GM11168 (cell line): ENCODE measurements around the gene ZNF628.

Experiments
- in situ Hi-C: fragments of 300-500 bp; cut with MboI; formaldehyde crosslinking; loops from one replicate; pipeline ENCODE4 v1.12.0; 2022; ENCODE audit warnings: low sequenced_read_pairs; ENCODE audit not compliant: unreplicated experiment

The ZNF628 gene

GRCh38 chr19:55464039-55464661 is 12.3 kb upstream of the ZNF628 start:
- in situ Hi-C loops: no loop called here

- in situ Hi-C loops: no loop called here
Measured at GRCh38 chr19:55464662-55465054, 11.8 kb upstream of the ZNF628 start, which contains the start of gene C19orf85. TSS of gene C19orf85 (minus strand) at chr19:55464751. CDS start at chr19:55464554, 197 bp downstream.

DNA sequence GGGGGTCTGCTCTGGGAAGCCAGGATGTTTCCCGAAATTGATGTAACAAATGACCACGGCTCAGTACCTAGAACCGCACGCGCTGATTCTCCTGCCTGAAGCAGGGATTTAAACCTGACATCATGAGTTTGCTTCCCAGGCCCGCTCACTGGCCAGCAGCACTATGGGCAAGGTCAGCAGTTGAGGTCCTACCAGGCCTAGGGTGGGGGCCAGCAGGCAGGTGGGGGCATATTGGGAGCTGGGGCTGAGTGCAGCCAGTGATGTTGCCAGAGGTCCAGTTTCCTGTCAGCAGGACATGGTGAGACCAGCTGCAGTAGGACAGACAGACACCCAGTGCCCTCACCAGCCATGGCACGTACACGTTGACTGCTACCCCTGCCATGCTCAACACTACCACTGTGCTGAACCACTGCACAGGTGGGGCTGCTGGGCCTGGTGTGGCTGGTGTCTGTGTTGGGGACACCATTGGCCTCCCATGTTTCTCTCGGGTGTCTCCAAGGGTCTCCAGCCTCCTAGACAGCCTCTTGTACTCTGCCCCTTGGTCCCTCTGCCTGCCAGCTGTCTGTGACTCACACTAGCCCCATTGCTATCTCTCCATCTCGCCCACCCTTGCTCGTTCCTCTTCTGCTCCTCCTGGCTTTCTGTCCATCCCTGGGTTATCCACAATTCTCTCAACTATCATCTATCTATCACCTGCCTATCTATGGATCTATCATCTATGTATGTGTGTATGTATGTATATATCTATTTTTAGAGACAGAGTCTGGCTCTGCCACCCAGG is 10.8 kb upstream of the ZNF628 start:
- in situ Hi-C loops: no loop called here

DNA sequence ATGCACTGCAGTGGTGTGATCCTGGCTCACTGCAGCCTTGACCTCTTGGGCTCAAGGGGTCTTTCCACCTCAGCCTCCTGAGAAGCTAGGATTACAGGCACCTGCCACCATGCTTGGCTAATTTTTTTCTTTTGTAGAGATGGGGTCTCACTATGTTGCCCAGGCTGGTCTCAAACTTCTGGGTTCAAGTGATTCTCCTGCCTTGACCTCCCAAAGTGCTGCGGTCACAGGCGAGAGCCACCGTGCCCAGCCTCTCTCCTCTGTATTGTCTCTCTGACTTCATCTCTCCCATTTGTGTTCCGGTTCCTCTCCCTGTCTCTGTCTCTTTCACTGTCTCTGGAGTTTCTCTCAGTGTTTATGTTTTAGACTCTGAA is 10.2 kb upstream of the ZNF628 start:
- in situ Hi-C loops: no loop called here

GRCh38 chr19:55467236-55468053 is 9.0 kb upstream of the ZNF628 start:
- in situ Hi-C loops: no loop called here

DNA sequence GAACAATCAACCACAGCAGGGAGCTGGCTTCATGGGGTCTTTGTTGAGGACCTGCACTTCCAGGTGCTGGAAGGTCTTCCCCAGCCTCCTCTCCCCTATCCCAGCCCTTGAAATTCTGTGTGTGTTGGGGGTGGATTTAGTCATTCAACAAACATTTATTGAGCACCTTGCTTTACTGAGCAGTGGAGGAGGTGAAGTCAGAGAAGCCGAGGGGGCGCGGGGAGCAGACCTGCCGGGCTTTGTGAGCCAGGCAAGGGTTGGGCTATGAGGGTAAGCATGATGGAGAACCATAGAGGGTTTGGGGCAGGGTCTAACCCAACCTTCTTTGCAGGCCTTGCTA is 8.4 kb upstream of the ZNF628 start:
- in situ Hi-C loops: no loop called here

GRCh38 chr19:55471266-55471665 is 5.2 kb upstream of the ZNF628 start:
- in situ Hi-C loops: no loop called here

- in situ Hi-C loops: no loop called here
Measured at GRCh38 chr19:55472463-55472862, 4.0 kb upstream of the ZNF628 start.

DNA sequence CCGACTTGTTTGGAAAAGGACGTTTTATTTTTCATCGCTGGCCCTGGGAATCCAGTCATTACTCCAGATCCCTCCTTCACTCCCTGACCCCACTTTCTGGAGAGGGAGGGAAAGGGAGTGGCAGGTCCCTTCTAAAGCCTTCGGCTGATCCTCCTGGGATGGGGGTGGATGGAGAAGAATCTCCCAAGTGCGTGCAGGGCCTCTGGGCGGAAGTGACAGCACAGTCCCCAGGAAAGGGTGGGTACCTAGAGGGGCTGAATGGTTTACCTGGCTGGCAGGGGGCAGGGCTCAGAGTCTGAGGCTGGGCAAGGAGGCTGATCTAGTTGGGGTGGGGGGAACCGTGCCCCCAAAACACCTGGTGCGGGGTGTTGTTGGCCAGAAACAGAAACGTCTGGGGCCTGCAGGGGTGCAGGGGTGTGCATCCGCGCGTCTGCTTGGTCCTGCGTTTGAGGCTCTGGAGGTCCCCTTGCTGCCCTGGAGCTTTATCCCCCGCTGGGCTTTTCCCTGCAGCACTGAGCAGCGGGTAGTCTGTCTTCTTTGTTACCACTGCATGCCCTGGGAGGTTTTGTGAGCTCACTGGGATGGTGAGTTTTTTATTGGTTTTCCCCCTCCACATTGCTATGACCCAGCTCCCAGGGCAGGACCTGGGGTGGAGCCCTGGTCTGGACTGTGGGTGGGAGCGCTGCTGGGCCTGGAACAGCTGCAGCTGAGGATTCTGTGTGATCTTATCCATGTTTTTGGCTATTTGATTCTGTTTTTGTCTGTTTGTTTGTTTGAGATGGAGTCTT is 3.0 kb upstream of the ZNF628 start:
- in situ Hi-C loops: no loop called here

- in situ Hi-C loops: no loop called here
Measured at GRCh38 chr19:55474269-55475265, 1.9 kb upstream of the ZNF628 start.

GRCh38 chr19:55477905-55478304 is 1.5 kb downstream of the ZNF628 start:
- in situ Hi-C loops: no loop called here

DNA sequence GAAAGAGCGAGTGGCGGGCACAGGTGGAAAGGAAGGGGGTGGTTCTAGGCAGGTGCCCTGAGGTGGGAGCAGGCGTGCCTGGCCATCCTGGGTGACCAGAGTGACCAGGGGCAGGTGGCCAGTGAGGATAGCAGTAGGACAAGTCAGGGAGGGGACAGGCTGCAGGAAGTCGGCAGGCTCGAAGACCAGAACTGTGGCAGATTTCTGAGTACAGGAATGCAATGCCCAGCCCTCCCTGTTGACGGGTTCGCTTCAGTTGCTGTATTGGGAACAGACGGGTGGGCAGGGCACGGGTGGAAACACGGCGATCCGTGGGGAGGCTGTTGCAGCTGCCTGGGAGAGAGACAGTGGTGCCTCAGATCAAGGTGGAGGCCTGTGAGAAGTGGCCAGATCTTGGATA is 1.9 kb downstream of the ZNF628 start:
- in situ Hi-C loops: no loop called here

GRCh38 chr19:55479045-55479444 is 2.6 kb downstream of the ZNF628 start:
- in situ Hi-C loops: no loop called here

- in situ Hi-C loops: no loop called here
Measured at GRCh38 chr19:55479451-55480230, 3.2 kb downstream of the ZNF628 start.

DNA sequence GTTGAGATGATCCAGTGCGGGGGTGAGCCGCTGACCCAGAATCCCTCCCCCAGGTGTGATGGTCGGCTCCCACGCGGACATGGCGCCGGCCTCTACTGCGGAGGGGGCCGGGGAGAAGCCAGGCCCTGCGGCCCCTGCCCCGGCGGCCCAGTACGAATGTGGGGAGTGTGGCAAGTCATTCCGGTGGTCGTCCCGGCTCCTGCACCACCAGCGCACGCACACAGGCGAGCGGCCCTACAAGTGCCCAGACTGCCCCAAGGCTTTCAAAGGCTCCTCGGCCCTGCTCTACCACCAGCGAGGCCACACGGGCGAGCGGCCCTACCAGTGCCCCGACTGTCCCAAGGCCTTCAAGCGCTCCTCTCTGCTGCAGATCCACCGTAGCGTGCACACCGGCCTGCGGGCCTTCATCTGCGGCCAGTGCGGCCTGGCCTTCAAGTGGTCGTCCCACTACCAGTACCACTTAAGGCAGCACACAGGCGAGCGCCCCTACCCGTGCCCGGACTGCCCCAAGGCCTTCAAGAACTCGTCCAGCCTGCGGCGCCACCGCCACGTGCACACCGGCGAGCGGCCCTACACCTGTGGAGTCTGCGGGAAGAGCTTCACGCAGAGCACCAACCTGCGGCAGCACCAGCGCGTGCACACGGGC is 4.9 kb downstream of the ZNF628 start:
- in situ Hi-C loops: no loop called here

DNA sequence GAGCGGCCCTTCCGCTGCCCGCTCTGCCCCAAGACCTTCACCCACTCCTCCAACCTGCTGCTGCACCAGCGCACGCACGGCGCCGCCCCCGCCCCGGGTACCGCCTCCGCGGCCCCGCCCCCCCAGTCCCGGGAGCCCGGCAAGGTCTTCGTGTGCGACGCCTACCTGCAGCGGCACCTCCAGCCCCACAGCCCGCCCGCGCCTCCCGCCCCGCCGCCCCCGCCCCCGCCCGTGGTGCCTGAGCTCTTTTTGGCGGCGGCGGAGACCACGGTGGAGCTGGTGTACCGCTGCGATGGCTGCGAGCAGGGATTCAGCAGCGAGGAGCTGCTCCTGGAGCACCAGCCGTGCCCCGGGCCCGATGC is 5.4 kb downstream of the ZNF628 start:
- in situ Hi-C loops: no loop called here

DNA sequence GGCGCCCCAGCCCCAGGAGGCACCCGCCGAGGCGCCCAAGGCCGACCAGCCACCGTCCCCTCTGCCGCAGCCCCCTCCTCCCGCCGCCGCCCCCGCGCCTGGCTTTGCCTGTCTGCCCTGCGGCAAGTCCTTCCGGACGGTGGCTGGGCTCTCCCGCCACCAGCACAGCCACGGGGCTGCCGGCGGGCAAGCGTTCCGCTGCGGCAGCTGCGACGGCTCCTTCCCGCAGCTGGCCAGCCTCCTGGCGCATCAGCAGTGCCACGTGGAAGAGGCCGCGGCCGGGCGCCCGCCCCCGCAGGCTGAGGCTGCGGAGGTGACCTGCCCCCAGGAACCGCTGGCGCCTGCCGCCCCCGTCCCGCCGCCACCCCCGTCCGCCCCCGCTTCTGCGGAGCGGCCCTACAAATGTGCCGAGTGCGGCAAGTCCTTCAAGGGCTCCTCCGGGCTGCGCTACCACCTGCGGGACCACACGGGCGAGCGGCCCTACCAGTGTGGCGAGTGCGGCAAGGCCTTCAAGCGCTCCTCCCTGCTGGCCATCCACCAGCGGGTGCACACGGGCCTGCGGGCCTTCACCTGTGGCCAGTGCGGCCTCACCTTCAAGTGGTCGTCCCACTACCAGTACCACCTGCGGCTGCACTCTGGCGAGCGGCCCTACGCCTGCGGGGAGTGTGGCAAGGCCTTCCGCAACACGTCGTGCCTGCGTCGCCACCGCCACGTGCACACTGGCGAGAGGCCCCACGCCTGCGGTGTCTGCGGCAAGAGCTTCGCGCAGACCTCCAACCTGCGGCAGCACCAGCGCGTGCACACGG is 5.9 kb downstream of the ZNF628 start:
- in situ Hi-C loops: no loop called here
